Hepatocyte (in vitro differentiated cells): ENCODE measurements around the gene UBTD2. TPM values are rescaled to one million over a fixed set of nuclear protein-coding genes. Genes with fewer than 3 reads are reported as not detected.

Experiments used
- DNase-seq: peaks from one replicate; pipeline ENCODE4 v3.0.0-alpha.2; 2016; ENCODE audit warnings: low spot score
- H2AFZ ChIP-seq: fragments of 200-600 bp; sonication (generic); 2 replicates; pipeline ENCODE4 v1.6.0; 2016; ENCODE audit warnings: antibody characterized with exemption, mild to moderate bottlenecking
- H3K27ac ChIP-seq: fragments of 200-600 bp; sonication (generic); 2 replicates; pipeline ENCODE4 v1.5.1; 2016; ENCODE audit warnings: mild to moderate bottlenecking
- H3K27me3 ChIP-seq: fragments of 200-600 bp; sonication (generic); 2 replicates; pipeline ENCODE4 v1.6.1; 2016
- H3K36me3 ChIP-seq: fragments of 200-600 bp; sonication (generic); replicated peaks from 2 replicates; pipeline ENCODE4 v1.5.1; 2016; ENCODE audit warnings: low read depth; ENCODE audit not compliant: insufficient read depth
- H3K4me1 ChIP-seq: fragments of 200-600 bp; sonication (generic); 2 replicates; pipeline ENCODE4 v1.5.1; 2016; ENCODE audit warnings: mild to moderate bottlenecking, moderate library complexity; ENCODE audit not compliant: insufficient read depth
- H3K4me2 ChIP-seq: fragments of 200-600 bp; sonication (generic); 2 replicates; pipeline ENCODE4 v1.6.0; 2016
- H3K4me3 ChIP-seq: fragments of 200-600 bp; sonication (generic); 2 replicates; pipeline ENCODE4 v1.5.1; 2016; ENCODE audit warnings: mild to moderate bottlenecking
- H3K79me2 ChIP-seq: fragments of 200-600 bp; sonication (generic); 2 replicates; pipeline ENCODE4 v1.6.0; 2017; ENCODE audit warnings: mild to moderate bottlenecking
- H3K9me2 ChIP-seq: fragments of 200-600 bp; sonication (generic); replicated peaks from 2 replicates; pipeline ENCODE4 v1.6.0; 2017; ENCODE audit warnings: mild to moderate bottlenecking; ENCODE audit not compliant: insufficient read depth
- H3K9me3 ChIP-seq: fragments of 200-600 bp; sonication (generic); 2 replicates; pipeline ENCODE4 v1.5.1; 2016; ENCODE audit warnings: low read depth, mild to moderate bottlenecking
- H4K20me1 ChIP-seq: fragments of 200-600 bp; sonication (generic); 2 replicates; pipeline ENCODE4 v1.6.0; 2016; ENCODE audit warnings: mild to moderate bottlenecking; ENCODE audit not compliant: insufficient read depth, poor library complexity, severe bottlenecking
- CTCF ChIP-seq: fragments of 200-600 bp; sonication (generic); IDR thresholded peaks from 2 replicates; pipeline ENCODE4 v1.5.1; 2016; ENCODE audit warnings: antibody characterized with exemption, mild to moderate bottlenecking; ENCODE audit not compliant: poor library complexity
- EZH2 ChIP-seq: fragments of 200-600 bp; sonication (generic); IDR thresholded peaks from 2 replicates; pipeline ENCODE4 v1.6.1; 2016; ENCODE audit warnings: antibody characterized with exemption, mild to moderate bottlenecking, borderline replicate concordance
- EZH2phosphoT487 ChIP-seq: fragments of 200-600 bp; sonication (generic); IDR thresholded peaks from one replicate; pipeline ENCODE4 v1.6.1; 2018; ENCODE audit warnings: antibody characterized with exemption, mild to moderate bottlenecking, low read depth, moderate library complexity; ENCODE audit not compliant: unreplicated experiment, severe bottlenecking
- WGBS: methylation state at CpG from one replicate; pipeline ENCODE4 v1.1.6; 2016; ENCODE audit warnings: low lambda C conversion rate; ENCODE audit errors: missing lambda C conversion rate; 5-methylcytosine and 5-hydroxymethylcytosine counted together
- polyA plus RNA-seq: library from polyadenylated mRNA; unstranded; fragments of >200 nt; fragmentation: Nextera tagmentation; extraction: Ambion mirVana; gene quantifications from 2 replicates; pipeline ENCODE4 v1.2.1, GENCODE V29; 2016
- total RNA-seq: library from RNA; depleted of rRNA; stranded (reverse); fragments of >200 nt; gene quantifications from 2 replicates; pipeline ENCODE4 v1.2.3, GENCODE V29; 2014

UBTD2 gene
- total and polyA plus RNA-seq, 2 experiments from 2014 or later = 27.4 to 51.7 TPM

- Histone ChIP-seq H3K9me2 (no peaks in the 10 kb centered on the region), H3K4me1 (peaks cover 8% of the 10 kb centered on the region), H3K4me3 (no peak overlapping the region), H3K79me2 (peaks cover 100% of the 10 kb centered on the region), H4K20me1 (peaks cover 83% of the 10 kb centered on the region), H3K36me3 (no peaks in the 10 kb centered on the region), H3K27me3 (no peaks in the 10 kb centered on the region), H2AFZ (no peak overlapping the region), H3K9me3 (no peaks in the 10 kb centered on the region), H3K27ac (peak overlapping the region; percentile 51), H3K4me2 (no peak overlapping the region)
- 79% methylated on average over 10 of the region's 10 CpGs for WGBS
- no peak for DNase-seq
- TF ChIP-seq EZH2phosphoT487 (no peak), CTCF (no peak), EZH2 (no peak)
Observed at GRCh38 chr5:172266071-172266675, 17.4 kb downstream of the UBTD2 start.

GRCh38 chr5:172264815-172265395 is 18.7 kb downstream of the UBTD2 start:
- peaks cover 80% of the 10 kb centered on the region for H4K20me1 ChIP-seq
- 89% methylated on average over 4 of the region's 4 CpGs for WGBS
- no peak for TF ChIP-seq EZH2
- no peak for TF ChIP-seq EZH2phosphoT487
- TF ChIP-seq CTCF = no peak
- no peak for DNase-seq
- no peak overlapping the region for H3K27ac ChIP-seq
- H3K9me3 ChIP-seq = no peaks in the 10 kb centered on the region
- H3K9me2 ChIP-seq = no peaks in the 10 kb centered on the region
- peaks cover 8% of the 10 kb centered on the region for H3K4me1 ChIP-seq
- peaks cover 100% of the 10 kb centered on the region for H3K79me2 ChIP-seq
- H3K4me3 ChIP-seq = no peak overlapping the region
- H3K27me3 ChIP-seq = no peaks in the 10 kb centered on the region
- no peaks in the 10 kb centered on the region for H3K36me3 ChIP-seq
- no peak overlapping the region for H2AFZ ChIP-seq
- no peak overlapping the region for H3K4me2 ChIP-seq

- 95% methylated on average over 17 of the region's 23 CpGs for WGBS
- Histone ChIP-seq H3K36me3 (peaks cover 5% of the 10 kb centered on the region), H3K4me1 (no peaks in the 10 kb centered on the region), H3K4me3 (no peak overlapping the region), H3K27me3 (no peaks in the 10 kb centered on the region), H3K4me2 (no peak overlapping the region), H3K79me2 (peaks cover 94% of the 10 kb centered on the region), H3K9me2 (no peaks in the 10 kb centered on the region), H3K9me3 (peaks cover 19% of the 10 kb centered on the region), H2AFZ (no peak overlapping the region), H3K27ac (no peak overlapping the region), H4K20me1 (peaks cover 3% of the 10 kb centered on the region)
- TF ChIP-seq EZH2phosphoT487 = no peak
- TF ChIP-seq EZH2 = no peak
- TF ChIP-seq CTCF = no peak
- no peak for DNase-seq
Observed at GRCh38 chr5:172255444-172255843, 28.1 kb downstream of the UBTD2 start.
